PC-9 (cell line): ENCODE results near the gene ACHE. TPM values are rescaled to one million over a fixed set of nuclear protein-coding genes. Genes with fewer than 3 reads are reported as not detected.
"Not testable (repeated sequence)": the region's sequence is repeated elsewhere in the genome, so short reads cannot be mapped to it uniquely, and the experiment has no call there.

Experiments used
- BruUV-seq: library from RNA; stranded (reverse); fragments of 400-500 nt; replicated peaks from 2 replicates; lab custom pipeline; 2021; lab: Mats Ljungman, UMichigan
- CTCF ChIA-PET: fragments of 300-600 bp; sonication (Branson Sonifier 250); formaldehyde crosslinking; loops from one replicate; lab custom pipeline; 2022; ENCODE audit warnings: antibody characterized with exemption; lab: Charles Lee
- POLR2A ChIA-PET: fragments of 300-600 bp; sonication (Branson Sonifier 250); formaldehyde crosslinking; loops from one replicate; lab custom pipeline; 2022; ENCODE audit warnings: antibody characterized with exemption; ENCODE audit not compliant: unreplicated experiment; lab: Charles Lee
- DNase-seq, 2 experiments: peaks; one replicate each; pipeline versions ENCODE4 v3.0.0 to v3.0.0-alpha.2; 2015 to 2022; ENCODE audit warnings: mixed read lengths in 1 of 2
- H2AFZ ChIP-seq: fragments of 200-600 bp; sonication (generic); 2 replicates; pipeline ENCODE4 v1.8.1; 2017; ENCODE audit warnings: antibody characterized with exemption
- H3F3A ChIP-seq: fragments of 200-600 bp; sonication (generic); 2 replicates; pipeline ENCODE4 v1.8.1; 2017; ENCODE audit warnings: antibody characterized with exemption, mild to moderate bottlenecking, low read depth; ENCODE audit not compliant: insufficient read depth
- H3K27ac ChIP-seq: fragments of 200-600 bp; sonication (generic); 2 replicates; pipeline ENCODE4 v1.6.1; 2016; ENCODE audit warnings: mixed run types
- H3K27me3 ChIP-seq: fragments of 200-600 bp; sonication (generic); 2 replicates; pipeline ENCODE4 v1.6.1; 2016; ENCODE audit warnings: low read depth, mixed run types; ENCODE audit not compliant: insufficient read depth
- H3K36me3 ChIP-seq: fragments of 200-600 bp; sonication (generic); 2 replicates; pipeline ENCODE4 v1.6.1; 2016; ENCODE audit warnings: low read depth, mixed run types
- H3K4me1 ChIP-seq: fragments of 200-600 bp; sonication (generic); replicated peaks from 2 replicates; pipeline ENCODE4 v1.6.1; 2016; ENCODE audit warnings: mixed run types; ENCODE audit not compliant: insufficient read depth
- H3K4me2 ChIP-seq: fragments of 200-600 bp; sonication (generic); 2 replicates; pipeline ENCODE4 v1.6.1; 2017; ENCODE audit warnings: mixed run types
- H3K4me3 ChIP-seq: fragments of 200-600 bp; sonication (generic); 2 replicates; pipeline ENCODE4 v1.6.1; 2016; ENCODE audit warnings: mixed run types
- H3K79me2 ChIP-seq: fragments of 200-600 bp; sonication (generic); 2 replicates; pipeline ENCODE4 v1.6.1; 2017; ENCODE audit warnings: low read depth, mixed run types
- H3K9me2 ChIP-seq: fragments of 200-600 bp; sonication (generic); 2 replicates; pipeline ENCODE4 v1.8.1; 2017; ENCODE audit warnings: mild to moderate bottlenecking; ENCODE audit not compliant: insufficient read depth
- H3K9me3 ChIP-seq: fragments of 200-600 bp; sonication (generic); 2 replicates; pipeline ENCODE4 v1.8.1; 2016; ENCODE audit warnings: low read depth; ENCODE audit not compliant: insufficient read depth
- H4K20me1 ChIP-seq: fragments of 200-600 bp; sonication (generic); 2 replicates; pipeline ENCODE4 v1.8.1; 2017; ENCODE audit not compliant: insufficient read depth
- CTCF ChIP-seq: fragments of 200-600 bp; sonication (generic); conservative IDR thresholded peaks from 2 replicates; pipeline ENCODE4 v1.6.1; 2017; ENCODE audit warnings: mixed run types, antibody characterized with exemption, mild to moderate bottlenecking, moderate library complexity
- EZH2 ChIP-seq: fragments of 200-600 bp; sonication (generic); IDR thresholded peaks from 2 replicates; pipeline ENCODE4 v1.8.0; 2017; ENCODE audit warnings: antibody characterized with exemption, low read depth
- intact Hi-C: fragments of 100-400 bp; cut with micrococcal nuclease; formaldehyde crosslinking; loops from one replicate; pipeline ENCODE4 v1.10.0; 2022; ENCODE audit not compliant: unreplicated experiment
- total RNA-seq: library from RNA; stranded (reverse); gene quantifications from 2 replicates; pipeline ENCODE4 v1.2.3, GENCODE V29; 2021

The ACHE gene
- total RNA-seq, 1 experiment from 2014 or later = 0.35 TPM

- no peak overlapping the region for H2AFZ ChIP-seq
Observed at GRCh38 chr7:100929808-100930174, 34.1 kb upstream of the ACHE start.

GRCh38 chr7:100923616-100924015 lies 27.9 kb upstream of the ACHE start:
- H3K4me2 ChIP-seq, H3K27me3 ChIP-seq, H3K4me3 ChIP-seq, BruUV-seq, H4K20me1 ChIP-seq, H2AFZ ChIP-seq, H3K9me3 ChIP-seq, intact Hi-C loops, H3F3A ChIP-seq, H3K9me2 ChIP-seq, DNase-seq, POLR2A ChIA-PET, H3K36me3 ChIP-seq, H3K79me2 ChIP-seq, H3K27ac ChIP-seq, CTCF ChIA-PET, H3K4me1 ChIP-seq: not testable (repeated sequence)

More at GRCh38 chr7:100929808-100930174, 34.1 kb upstream of the ACHE start:
- peaks cover 6% of the 10 kb centered on the region for H3F3A ChIP-seq
- H4K20me1 ChIP-seq = no peaks in the 10 kb centered on the region
- intact Hi-C loops = no loop called here
- H3K9me2 ChIP-seq = no peaks in the 10 kb centered on the region
- peak overlapping the region; percentile 60 for H3K4me2 ChIP-seq
- H3K27ac ChIP-seq = peak overlapping the region; percentile 52
- DNase-seq = peak in 1 of 2 experiments; percentile 54
- ChIA-PET POLR2A (no interaction called here), CTCF (no interaction called here)
- H3K9me3 ChIP-seq = no peaks in the 10 kb centered on the region
- no peak overlapping the region for H3K4me3 ChIP-seq
- H3K4me1 ChIP-seq = peaks cover 24% of the 10 kb centered on the region
- no peaks in the 10 kb centered on the region for H3K27me3 ChIP-seq
- no peaks in the 10 kb centered on the region for H3K36me3 ChIP-seq
- no peaks in the 10 kb centered on the region for H3K79me2 ChIP-seq
- TSS peak; percentile 68 for BruUV-seq
- TF ChIP-seq EZH2 (no peak), CTCF (no peak)

GRCh38 chr7:100921039-100921438 lies 25.4 kb upstream of the ACHE start:
- no peaks in the 10 kb centered on the region for H3K79me2 ChIP-seq
- ChIA-PET POLR2A (interaction anchor here (0.6 kb wide), 1 partner anchor 11 kb away, joined by 5 read pairs; no protein-coding TSS in a partner anchor), CTCF (no interaction called here)
- intact Hi-C loops = no loop called here
- no TSS peak for BruUV-seq
- no peak overlapping the region for H3K4me2 ChIP-seq
- H3F3A ChIP-seq = no peaks in the 10 kb centered on the region
- H2AFZ ChIP-seq = no peak overlapping the region
- no peaks in the 10 kb centered on the region for H3K4me1 ChIP-seq
- H3K27me3 ChIP-seq = no peaks in the 10 kb centered on the region
- no peak overlapping the region for H3K27ac ChIP-seq
- no peak for DNase-seq
- H3K4me3 ChIP-seq = no peak overlapping the region
- H3K9me3 ChIP-seq = no peaks in the 10 kb centered on the region
- no peaks in the 10 kb centered on the region for H4K20me1 ChIP-seq
- no peak for TF ChIP-seq EZH2
- no peak for TF ChIP-seq CTCF
- no peaks in the 10 kb centered on the region for H3K9me2 ChIP-seq
- H3K36me3 ChIP-seq = no peaks in the 10 kb centered on the region

GRCh38 chr7:100919779-100920437 lies 24.2 kb upstream of the ACHE start:
- BruUV-seq, H4K20me1 ChIP-seq, H3K36me3 ChIP-seq, POLR2A ChIA-PET, H3K79me2 ChIP-seq, H3K27me3 ChIP-seq, H3F3A ChIP-seq, H3K4me1 ChIP-seq, CTCF ChIA-PET, intact Hi-C loops, H3K9me3 ChIP-seq, H3K9me2 ChIP-seq, H2AFZ ChIP-seq, DNase-seq, H3K27ac ChIP-seq, H3K4me3 ChIP-seq, H3K4me2 ChIP-seq: not testable (repeated sequence)

- H3K4me2 ChIP-seq, H3K36me3 ChIP-seq, CTCF ChIA-PET, H3K27me3 ChIP-seq, H4K20me1 ChIP-seq, DNase-seq, intact Hi-C loops, POLR2A ChIA-PET, H3K4me3 ChIP-seq, H3K9me2 ChIP-seq, H3F3A ChIP-seq, H3K9me3 ChIP-seq, H2AFZ ChIP-seq, H3K4me1 ChIP-seq, H3K79me2 ChIP-seq, BruUV-seq, H3K27ac ChIP-seq: not testable (repeated sequence)
Observed at GRCh38 chr7:100919335-100919734, 23.6 kb upstream of the ACHE start.
